Measurements from ENCODE around the gene BICC1.

DNA sequence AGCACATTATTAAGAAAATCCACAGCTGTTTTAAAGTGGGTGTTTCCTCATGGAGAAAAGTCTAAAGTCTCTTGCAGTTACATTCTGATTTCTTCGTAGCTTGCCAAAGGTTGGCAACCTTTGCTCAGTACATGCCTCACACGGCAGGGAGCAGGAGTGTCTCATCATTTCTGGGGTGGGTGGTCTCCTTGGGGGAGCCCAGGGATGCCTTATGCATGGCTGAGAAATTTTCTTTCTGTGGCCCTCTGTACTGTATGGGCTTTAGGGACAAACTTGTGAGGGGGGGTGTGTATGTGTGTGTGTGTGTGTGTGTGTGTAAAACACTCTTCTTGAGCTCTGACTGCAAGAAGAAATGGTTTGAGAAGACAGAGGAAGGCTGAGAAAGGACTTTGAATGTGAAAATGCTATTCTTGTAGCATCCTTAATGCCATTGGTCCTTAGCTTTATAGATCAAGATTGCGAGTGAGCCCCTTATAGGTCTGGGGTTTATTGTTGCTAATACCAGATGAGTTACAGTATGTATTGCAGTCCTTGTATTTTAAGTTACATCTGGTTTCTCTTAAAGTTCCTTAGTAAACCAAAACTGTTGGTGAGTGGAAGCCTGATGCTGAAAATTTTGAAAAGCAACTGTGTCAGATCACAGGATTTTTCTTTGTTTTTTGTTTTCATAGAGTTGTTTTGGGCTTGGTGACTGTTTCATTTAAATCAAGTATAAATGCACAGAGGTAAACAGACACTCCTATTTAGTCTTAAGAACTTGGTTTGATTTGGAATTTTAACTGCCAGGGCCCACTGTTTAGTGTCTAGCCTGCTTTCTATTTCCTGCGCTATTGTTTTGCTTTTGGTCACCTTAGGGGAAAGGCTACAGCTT is 242.0 kb downstream of the BICC1 start:
- no peak for TF ChIP-seq CTCF (IDR thresholded peaks at IDR 0.05)
- TF ChIP-seq EZH2 (IDR thresholded peaks at IDR 0.05; ENCODE audit: borderline replicate concordance, insufficient read depth, low read depth, low read length, poor library complexity, severe bottlenecking), result no peak

All from B cell (primary cell).